ENCODE data around the gene CEACAM19.
"Not testable (repeated sequence)": the region's sequence is repeated elsewhere in the genome, so short reads cannot be mapped to it uniquely, and the experiment has no call there.

The CEACAM19 gene

DNA sequence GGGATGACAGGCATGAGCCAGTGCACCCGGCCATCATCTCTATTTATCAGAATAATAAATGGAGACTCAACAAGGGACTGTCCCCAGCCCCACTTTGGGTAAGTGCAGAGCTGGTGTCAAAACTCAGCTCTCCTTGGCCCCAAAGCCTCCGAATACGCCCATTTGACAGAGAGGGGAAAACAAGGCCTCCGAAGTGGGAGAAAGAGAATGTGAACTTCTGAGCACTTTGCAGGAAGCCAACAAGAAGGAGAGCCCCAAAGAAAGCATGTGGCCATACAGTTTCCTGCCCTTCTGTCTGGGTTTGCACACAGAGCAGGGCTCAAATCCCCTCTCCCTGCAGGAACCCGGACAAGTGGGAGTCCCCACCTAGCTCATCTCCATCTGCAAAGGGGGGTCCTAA lies 29.3 kb downstream of the CEACAM19 start:
- no peak for DNase-seq (ENCODE audit: low read depth in 2 of 2, low spot score in 1 of 2)

DNA sequence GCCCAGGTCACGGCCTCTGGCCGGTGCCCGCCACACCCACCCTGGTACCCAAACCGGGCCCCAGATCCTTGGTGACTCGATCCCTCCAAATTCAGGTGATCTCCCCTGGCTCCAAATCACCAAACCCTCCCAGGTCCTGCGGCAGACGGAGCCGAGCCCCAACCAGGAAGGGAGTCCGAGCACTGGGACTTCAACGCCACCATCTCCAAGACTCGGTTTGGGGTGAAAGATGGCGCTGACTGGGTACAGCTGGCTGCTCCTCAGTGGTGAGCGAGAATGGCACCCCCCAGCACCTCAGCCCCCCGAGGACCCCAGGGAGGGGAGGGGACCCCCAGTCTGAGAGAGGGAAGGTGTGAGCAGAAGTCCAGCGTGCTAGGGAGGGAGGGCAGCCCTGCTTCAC lies 29.9 kb downstream of the CEACAM19 start:
- DNase-seq (ENCODE audit: low read depth in 2 of 2, low spot score in 1 of 2): no peak

DNA sequence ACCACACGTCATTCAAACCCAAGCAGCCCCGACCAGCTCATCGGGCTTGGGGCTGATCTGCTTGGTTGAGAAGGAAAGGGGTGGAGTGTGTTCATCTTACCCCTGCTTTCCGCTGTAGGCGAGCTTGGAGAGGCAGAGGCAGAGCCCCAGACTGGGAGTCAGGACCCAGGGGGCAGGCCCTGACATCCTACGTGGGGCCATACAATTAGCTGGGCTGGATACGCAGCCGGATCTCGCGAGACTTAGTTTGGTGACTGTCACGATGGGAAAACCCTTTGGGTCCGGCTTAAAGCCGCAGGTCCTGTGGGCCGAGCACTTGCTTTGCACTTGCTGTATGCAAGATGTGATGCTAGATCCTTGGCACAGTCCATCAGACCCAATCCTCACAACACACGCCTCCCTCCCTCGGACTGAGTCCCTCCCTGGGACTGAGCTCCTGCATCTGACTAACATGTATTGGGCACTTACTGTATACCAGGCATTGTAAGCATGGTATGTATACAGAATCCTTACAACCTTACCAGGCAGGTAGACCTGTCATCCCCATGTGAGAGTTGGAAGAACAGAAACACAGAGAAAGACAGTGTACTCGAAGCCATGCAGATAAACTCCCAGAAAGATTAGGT lies 31.4 kb downstream of the CEACAM19 start:
- no peak for DNase-seq (ENCODE audit: low read depth in 2 of 2, low spot score in 1 of 2)

DNA sequence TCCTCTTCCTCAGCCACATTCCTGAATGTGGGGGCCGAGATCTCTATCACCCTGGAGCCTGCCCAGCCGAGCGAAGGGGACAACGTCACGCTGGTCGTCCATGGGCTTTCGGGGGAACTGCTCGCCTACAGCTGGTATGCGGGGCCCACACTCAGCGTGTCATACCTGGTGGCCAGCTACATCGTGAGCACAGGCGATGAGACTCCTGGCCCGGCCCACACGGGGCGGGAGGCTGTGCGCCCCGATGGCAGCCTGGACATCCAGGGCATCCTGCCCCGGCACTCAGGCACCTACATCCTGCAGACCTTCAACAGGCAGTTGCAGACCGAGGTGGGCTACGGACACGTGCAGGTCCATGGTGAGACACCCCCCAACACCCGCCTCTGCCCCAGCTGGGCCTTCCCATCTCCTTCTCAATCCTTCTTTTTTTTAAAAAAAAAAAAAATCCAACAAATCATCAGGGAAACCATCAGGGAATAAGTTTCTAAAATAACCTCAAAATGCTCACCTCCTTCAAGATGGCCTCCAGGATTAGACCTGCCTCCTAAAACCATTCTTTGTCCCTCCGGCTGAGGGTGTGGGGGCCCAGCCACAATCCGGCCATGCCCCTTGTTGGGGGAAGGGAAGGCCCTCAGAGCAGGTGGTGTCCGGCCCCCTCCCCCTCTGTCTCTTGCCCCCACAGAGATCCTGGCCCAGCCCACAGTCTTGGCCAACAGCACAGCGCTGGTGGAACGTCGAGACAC lies 32.2 kb downstream of the CEACAM19 start:
- DNase-seq (ENCODE audit: low read depth in 2 of 2, low spot score in 1 of 2): no peak

DNA sequence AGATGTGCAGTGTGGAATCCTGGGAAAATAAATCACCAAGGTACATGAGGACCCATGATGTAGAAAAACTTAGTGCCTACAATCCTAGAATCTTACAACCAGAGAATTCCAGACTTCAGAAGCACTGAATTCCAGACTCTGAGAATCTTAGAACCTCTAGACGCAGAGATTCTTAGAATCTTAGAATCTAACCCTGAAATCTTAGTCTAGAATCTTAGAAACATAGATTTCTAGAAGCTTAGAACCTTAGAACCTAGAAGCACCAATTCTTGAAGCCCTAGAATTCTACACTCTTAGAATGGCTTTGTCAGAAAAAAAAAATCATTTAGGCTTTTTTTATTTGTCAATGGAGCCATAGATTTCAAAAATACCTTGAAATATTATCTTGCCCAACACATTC lies 33.7 kb downstream of the CEACAM19 start:
- DNase-seq (ENCODE audit: low read depth in 2 of 2, low spot score in 1 of 2): no peak

DNA sequence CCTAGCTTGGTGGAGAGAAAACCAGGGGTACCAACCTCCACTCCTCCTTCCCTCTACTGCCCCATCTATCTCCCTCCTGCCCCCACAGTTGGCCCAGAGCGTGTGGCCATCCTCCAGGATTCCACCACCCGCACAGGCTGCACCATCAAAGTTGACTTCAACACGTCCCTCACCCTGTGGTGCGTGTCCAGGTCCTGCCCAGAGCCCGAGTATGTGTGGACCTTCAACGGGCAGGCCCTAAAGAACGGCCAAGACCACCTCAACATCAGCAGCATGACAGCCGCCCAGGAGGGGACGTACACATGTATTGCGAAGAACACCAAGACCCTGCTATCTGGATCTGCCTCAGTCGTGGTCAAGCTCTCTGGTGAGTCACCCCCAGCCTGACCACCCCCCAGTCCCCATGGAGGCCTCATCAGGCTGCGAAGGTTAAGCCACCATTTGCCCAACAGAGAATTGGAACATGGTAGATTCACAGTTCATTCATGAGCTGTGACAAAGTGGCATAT lies 34.3 kb downstream of the CEACAM19 start:
- no peak for DNase-seq (ENCODE audit: low read depth in 2 of 2, low spot score in 1 of 2)

DNA sequence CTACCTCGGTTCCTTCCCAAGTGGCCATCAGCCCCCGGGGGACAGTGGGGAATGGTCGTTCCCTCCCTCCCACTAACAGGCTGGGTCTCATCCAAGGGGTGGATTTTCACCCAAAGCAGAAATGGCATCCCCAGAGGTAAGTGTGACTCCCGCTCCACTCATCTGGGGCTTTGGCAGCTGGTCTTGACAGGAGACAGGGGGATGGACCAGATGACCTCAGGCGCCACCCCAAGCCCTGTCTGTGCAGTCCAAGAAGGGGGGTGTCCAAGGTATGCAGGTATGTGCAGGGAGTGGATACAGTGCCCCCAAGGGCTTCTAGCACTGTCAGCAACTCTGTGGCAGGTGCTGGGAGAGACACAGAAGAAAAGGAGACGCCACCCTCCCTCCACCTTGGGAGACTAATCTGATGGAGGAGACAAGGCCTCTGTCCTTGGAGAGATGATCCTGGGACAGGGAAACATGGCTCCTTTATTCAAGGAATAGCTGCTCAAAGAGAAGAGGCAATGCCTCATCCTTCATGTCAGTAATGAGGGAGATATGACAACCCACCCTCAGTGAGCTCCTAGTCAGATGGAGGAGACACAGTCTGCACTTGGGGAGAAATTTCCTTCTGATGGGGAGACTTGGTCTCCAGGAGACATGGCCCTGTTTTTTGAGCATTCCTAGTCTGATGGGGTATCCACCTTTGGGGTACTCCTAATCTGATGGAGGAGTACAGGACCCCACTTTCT lies 35.4 kb downstream of the CEACAM19 start:
- no peak for DNase-seq (ENCODE audit: low read depth in 2 of 2, low spot score in 1 of 2)

DNA sequence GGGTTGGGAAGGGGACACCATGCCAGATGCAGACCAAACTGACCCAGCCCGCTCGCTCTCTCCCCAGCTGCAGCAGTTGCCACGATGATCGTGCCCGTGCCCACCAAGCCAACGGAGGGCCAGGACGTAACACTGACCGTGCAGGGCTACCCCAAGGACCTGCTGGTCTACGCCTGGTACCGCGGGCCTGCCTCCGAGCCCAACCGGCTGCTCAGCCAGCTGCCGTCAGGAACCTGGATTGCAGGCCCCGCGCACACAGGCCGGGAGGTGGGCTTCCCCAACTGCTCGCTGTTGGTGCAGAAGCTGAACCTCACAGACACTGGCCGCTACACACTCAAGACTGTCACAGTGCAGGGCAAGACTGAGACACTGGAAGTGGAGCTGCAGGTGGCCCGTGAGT lies 36.5 kb downstream of the CEACAM19 start:
- DNase-seq (ENCODE audit: low read depth in 2 of 2, low spot score in 1 of 2): no peak

DNA sequence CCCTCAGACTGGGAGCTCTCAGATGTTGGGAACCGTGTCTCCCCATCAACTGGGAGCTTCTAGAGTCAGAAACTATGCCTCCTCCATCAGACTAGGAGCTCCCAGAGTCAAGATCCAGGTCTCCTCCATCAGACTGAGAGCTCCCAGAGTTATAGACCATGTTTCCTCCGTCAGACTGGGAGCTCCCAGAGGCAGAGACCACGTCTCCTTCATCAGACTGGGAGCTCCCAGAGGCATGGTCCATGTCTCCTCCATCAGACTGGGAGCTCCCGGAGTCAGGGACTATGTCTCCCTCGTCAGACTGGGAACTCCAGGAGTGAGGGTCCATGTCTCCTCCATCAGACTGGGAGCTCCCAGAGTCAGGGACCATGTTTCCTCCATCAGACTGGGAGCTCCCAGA lies 37.7 kb downstream of the CEACAM19 start:
- no peak for DNase-seq (ENCODE audit: low read depth in 2 of 2, low spot score in 1 of 2)

DNA sequence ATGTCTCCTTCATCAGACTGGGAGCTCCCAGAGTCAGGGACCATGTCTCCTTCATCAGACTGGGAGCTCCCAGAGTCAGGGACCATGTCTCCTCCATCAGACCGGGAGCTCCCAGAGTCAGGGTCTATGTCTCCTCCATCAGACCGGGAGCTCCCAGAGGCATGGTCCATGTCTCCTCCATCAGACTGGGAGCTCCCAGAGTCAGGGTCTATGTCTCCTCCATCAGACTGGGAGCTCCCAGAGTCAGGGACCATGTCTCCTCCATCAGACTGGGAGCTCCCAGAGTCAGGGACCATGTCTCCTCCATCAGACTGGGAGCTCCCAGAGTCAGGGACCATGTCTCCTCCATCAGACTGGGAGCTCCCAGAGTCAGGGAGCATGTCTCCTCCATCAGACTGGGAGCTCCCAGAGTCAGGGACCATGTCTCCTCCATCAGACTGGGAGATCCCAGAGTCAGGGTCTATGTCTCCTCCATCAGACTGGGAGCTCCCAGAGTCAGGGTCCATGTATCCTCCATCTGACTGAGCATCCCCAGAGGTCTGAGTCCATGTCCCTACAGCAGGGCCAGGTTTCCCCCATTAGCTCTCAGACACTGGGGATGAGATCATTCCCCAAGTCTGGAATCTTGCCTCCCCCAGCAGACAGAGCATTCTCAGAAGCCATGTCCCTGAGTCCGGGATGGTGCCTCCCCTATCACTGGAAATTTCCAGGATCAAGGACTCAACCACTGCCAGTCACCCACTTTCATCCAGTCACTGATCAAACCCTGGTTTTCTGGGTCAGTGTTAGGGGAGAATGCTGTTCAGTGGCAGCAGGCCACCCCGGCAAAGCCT lies 38.4 kb downstream of the CEACAM19 start:
- DNase-seq (ENCODE audit: low read depth in 2 of 2, low spot score in 1 of 2): not testable (repeated sequence)

DNA sequence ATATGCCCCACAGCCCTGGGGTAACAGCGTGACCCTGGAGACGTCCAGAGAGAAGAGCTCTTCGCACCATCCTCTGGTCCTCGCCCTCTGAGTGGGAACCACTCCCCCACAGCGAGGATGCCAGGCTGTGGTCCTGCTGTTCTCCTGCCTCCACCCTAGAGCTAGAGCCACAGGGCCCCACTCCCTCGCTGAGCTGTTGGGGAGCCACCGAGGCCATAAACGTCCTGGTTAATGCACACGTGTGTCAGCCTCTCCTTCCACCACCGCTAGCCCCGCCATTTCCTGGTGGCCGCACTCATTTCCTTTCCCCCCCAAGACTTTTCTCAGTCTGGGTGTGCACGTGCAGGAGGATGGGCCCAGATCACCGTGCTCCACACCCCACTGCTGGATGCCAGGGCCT lies 39.2 kb downstream of the CEACAM19 start:
- DNase-seq (ENCODE audit: low read depth in 2 of 2, low spot score in 1 of 2): no peak

DNA sequence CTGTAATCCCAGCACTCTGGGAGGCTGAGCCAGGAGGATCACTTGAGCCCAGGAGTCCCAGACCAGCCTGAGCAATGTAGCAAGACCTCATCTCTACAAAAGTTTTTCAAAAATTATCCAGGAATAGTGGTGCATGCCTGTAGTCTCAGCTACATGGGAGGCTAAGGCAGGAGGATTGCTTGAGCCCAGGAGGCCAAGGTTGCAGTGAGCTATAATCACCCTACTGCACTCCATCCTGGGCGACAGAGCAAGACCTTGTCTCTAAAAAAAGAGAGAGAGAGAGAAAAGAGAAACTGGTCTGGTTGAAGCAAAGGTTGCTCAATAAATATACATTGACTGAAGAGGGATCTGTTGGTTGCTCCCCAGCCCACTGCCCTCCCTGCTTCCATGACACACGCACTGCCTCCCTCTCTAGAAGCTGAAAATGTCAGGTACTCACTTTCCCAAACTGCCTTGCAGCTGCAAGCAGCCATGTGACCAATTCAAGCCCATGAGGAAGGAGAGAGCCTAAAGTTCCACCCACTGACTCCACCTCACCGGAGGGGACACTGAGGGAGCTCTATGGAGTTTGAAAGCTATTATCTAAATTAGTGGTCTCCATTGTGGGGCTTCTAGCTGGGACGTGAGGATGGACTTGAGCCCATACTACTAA lies 41.7 kb downstream of the CEACAM19 start:
- DNase-seq (ENCODE audit: low read depth in 2 of 2, low spot score in 1 of 2): no peak

DNA sequence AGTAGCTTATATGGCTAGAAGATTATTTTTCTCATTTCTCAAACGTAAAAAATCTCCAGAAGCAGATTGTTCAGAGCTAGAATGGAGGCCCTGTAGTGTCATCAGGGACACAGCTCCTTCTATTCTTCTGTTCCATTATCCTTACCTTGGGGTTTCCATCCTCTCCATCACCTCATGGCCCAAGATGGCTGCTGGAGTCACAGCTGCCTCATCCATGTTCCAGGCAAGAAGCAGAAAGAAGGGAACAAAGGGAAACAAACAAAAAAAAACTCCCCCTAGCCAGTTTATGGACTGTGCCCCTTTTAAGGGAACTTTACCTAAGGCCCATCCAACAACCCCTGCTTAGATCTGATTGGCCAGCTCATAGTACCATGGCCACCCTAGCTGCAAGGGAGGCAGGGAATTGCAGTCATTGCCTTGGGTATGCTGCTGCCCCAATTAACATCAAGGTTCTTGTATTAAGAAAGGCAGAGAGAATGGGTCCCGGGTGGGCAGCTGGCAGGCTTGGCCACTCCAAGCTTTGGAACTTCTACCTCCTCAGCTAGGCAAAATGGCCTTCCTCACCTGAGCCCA lies 43.4 kb downstream of the CEACAM19 start:
- no peak for DNase-seq (ENCODE audit: low read depth in 2 of 2, low spot score in 1 of 2)

DNA sequence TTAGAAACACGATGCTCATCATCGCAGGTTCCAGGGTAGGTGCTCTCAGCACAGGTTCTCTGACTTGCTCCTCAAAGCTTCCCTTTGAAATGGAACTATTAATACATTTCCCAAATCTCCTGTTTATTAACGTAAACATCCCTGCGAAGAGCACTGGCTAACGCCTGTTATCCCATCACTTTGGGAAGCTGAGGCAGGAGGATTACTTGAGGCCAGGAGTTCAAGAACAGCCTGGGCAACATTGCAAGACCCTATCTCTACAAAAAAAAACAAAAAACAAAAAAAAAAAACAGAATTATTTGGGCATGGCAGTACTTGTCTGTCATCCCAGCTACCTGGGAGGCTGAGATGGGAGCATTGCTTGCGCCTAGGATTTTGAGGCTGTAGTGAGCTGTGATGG lies 46.3 kb downstream of the CEACAM19 start:
- DNase-seq (ENCODE audit: low read depth in 2 of 2, low spot score in 1 of 2): no peak

DNA sequence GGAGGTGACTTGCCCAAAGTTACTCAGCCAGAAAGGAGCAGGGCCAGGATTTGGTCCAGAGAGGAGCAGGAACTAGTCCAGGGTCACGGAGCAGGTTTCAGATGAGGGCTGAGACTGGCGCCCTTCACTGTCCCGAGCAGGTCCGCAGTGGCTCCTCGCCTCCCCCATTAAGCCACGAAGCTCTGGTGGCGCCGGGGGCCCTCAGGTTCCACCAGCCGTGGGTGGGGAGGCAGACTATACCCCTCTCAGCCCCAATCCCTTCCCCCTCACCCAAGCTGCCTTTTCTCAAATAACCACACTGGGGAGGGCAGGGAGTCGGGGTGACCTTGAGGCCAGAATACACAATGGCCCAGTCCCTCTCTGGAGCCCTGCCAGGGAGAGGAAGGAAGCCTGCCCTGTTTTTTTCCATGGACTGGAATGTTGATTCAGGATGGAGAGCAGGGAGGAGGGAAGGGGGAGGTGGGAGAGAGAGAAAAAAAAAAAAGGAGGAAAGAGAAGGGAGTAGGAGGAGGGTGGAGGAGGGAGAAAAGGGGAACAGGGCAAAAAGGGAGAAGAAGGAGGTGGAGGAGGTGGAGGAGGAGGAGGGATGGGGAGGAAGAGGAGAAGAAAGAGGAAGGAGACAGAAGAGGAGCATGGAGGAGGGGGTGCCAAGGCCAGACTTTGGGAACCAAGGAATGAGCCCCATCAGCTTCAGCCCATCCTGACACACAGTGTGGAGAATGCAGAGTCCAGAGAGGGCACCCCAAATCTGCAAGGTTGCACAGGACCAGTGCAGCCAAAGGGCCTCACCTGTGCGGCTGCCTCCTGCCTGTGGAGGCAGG lies 47.4 kb downstream of the CEACAM19 start:
- DNase-seq (ENCODE audit: low read depth in 2 of 2, low spot score in 1 of 2): no peak

DNA sequence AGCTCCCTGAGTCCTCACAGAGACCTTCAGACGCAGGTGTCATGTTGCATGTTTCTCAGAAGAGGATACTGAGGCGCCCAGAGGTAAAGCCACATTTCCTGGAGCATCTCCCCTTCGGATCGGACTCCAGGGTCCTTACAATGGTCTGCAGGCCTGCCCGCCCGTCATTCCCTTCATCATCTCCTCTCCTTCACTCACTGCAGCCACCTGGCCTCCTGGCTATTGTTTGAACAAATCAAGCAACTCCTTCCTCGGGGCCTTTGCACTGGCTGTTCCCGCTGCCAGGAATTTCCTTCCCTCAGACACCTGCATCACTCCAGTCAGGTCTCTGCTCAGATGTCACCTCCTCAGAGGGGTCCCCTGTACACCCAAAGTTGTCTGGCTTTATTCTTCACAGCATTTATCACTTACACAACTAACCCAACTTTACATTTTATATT lies 48.0 kb downstream of the CEACAM19 start:
- no peak for DNase-seq (ENCODE audit: low read depth in 2 of 2, low spot score in 1 of 2)

DNA sequence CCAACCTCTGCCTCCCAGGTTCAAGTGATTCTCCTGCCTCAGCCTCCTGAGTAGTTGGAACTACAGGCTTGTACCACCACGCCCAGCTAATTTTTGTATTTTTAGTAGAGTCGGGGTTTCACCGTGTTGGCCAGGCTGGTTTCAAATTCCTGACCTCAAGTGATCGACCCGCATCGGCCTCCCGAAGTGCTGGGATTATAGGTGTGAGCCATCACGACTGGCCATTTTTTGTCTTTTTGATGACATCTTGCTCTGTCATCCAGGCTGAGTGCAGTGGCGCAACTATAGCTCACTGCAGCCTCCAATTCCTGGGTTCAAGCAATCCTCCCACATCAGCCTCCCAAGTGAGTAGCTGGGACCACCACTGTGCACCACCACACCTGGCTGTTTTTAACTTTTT lies 49.1 kb downstream of the CEACAM19 start:
- DNase-seq (ENCODE audit: low read depth in 2 of 2, low spot score in 1 of 2): not testable (repeated sequence)

DNA sequence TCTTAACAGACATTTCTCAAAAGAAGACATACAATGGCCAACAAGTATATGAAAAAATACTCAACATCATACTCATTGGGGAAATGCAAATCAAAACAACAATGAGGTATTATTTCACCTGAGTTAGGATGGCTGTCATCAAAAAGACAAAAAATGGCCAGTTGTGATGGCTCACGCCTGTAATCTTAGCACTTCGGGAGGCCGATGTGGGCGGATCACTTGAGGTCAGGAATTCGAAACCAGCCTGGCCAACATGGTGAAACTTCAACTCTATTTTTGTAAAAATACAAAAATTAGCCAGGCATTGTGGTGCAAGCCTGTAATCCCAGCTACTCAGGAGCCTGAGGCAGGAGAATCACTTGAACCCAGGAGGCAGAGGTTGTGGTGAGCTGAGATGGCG lies 49.7 kb downstream of the CEACAM19 start:
- no peak for DNase-seq (ENCODE audit: low read depth in 2 of 2, low spot score in 1 of 2)

DNA sequence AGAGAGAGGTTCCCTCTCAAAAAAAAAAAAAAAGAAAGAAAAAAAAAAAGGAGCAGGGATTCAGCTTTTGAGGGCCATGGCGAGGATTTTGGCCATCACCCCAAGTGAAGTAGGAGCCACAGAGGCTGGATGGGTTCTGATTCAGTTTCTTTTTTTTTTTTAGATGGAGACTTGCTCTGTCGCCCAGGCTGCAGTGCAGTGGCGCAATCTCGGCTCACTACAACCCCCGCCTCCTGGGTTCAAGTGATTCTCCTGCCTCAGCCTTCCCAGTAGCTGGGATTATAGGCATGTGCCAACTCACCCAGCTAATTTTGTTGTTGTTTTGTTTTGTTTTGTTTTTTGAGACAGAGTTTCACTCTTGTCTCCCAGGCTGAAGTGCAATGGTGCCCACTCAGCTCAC lies 50.1 kb downstream of the CEACAM19 start:
- DNase-seq (ENCODE audit: low read depth in 2 of 2, low spot score in 1 of 2): not testable (repeated sequence)

Data from stimulated activated CD8-positive, alpha-beta memory T cell treated with anti-CD3 and anti-CD28 coated beads, Interleukin-4, amount 100 ng/mL, for 4 hours (primary cell).